GM20431 (cell line): ENCODE data around the gene SLC26A11.
"Not testable (repeated sequence)": the region's sequence is repeated elsewhere in the genome, so short reads cannot be mapped to it uniquely, and the experiment has no call there.

Experiments used
- in situ Hi-C: fragments of 300-500 bp; cut with MseI, MboI; formaldehyde crosslinking; loops from one replicate; pipeline ENCODE4 v1.15.0; 2020; ENCODE audit warnings: low sequenced_read_pairs; ENCODE audit not compliant: unreplicated experiment

Gene SLC26A11

DNA sequence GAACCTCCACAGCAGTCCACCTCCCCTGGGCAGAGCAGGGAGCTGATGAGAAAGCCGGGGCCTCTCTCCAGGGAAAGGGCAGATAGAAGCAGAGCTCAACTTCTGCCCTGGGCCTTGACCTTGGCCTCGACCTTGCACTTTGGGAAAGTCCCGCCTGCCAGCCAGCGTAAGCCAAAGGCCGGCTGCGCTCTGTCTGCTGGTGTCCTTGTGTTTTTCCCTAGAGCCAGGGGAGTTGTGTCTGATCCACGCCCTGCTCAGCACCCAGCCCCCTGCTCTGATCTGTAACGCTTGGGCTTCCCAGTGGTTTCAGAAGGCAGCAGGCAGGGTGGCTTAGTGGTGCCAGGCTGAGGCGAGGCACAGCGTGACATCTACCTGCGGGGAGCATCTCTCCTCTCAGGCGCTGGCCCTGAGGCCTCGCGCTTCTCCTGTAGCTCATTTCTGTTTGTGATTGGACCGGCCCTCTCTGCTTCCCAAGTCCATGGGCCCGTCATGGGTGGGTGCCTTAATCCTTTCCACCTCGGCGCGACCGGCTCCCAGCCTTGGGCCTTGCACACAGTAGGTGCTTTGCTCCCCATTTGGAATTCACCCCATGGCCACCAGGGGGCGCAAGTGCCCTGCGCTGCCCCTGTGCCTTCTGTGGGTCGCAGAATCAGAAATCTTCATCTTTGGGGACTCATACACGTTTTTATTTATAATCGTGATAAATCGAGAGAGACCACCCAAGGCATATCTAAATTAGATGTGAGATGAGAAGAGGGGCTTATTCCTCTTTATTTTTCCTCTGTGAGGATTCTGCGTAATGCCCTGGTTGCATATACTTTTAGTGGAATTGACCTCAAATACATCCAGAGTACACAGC lies 24.3 kb upstream of the SLC26A11 start:
- in situ Hi-C loops: no loop called here

DNA sequence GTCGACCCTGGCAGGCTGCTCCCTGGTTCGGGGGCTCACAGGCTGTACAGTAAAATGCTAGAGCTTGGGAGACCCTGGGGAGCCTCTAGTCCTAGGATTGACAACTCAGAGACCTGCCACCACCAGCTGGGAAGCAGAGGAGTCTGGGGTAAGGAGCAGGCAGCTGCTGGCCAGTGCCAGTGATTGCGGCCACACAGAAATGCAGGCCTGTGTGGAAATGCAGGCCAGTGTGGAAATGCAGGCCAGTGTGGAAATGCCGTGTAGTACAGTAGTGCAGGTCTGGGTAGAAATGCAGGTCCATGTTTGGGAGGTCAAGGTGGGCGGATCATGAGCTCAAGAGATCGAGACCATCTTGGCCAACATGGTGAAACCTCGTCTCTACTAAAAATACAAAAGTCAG lies 23.6 kb upstream of the SLC26A11 start:
- in situ Hi-C loops: no loop called here

GRCh38 chr17:80198144-80198661 lies 22.0 kb upstream of the SLC26A11 start:
- in situ Hi-C loops: no loop called here

DNA sequence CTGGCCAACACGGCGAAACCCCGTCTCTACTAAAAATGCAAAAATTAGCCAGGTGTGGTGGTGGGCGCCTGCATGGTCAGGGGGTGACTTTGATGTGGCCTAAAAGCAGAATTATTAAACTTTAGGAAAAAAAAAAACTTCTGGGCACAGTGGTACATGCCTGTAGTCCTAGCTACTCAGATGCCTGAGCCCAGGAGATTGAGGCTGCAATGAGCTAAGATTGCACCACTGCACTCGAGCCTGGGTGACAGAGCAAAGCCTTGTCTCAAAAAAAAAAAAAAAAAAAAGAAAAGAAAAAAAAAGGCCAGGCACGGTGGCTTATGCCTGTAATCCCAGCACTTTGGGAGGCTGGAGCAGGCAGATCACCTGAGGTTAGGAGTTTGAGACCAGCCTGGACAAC lies 20.9 kb upstream of the SLC26A11 start:
- in situ Hi-C loops: not testable (repeated sequence)

GRCh38 chr17:80201446-80201845 lies 18.8 kb upstream of the SLC26A11 start:
- in situ Hi-C loops: no loop called here

DNA sequence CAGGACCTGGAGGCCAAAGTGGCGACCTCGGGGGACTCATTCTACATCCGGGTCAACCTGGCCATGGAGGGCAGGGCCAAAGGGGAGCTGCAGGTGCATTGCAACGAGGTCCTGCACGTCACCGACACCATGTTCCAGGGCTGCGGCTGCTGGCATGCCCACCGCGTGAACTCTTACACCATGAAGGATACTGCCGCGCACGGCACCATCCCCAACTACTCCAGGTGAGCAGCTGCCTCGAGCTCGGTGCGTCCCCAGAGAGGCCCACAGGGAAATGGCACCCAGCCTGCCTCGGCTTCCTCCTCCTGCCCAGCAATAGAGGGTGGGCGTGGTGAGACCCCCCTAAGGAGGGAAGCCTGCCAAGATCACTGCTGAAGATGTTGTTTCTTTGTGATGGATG lies 18.0 kb upstream of the SLC26A11 start:
- in situ Hi-C loops: no loop called here

GRCh38 chr17:80203471-80203963 lies 16.7 kb upstream of the SLC26A11 start:
- in situ Hi-C loops: no loop called here

DNA sequence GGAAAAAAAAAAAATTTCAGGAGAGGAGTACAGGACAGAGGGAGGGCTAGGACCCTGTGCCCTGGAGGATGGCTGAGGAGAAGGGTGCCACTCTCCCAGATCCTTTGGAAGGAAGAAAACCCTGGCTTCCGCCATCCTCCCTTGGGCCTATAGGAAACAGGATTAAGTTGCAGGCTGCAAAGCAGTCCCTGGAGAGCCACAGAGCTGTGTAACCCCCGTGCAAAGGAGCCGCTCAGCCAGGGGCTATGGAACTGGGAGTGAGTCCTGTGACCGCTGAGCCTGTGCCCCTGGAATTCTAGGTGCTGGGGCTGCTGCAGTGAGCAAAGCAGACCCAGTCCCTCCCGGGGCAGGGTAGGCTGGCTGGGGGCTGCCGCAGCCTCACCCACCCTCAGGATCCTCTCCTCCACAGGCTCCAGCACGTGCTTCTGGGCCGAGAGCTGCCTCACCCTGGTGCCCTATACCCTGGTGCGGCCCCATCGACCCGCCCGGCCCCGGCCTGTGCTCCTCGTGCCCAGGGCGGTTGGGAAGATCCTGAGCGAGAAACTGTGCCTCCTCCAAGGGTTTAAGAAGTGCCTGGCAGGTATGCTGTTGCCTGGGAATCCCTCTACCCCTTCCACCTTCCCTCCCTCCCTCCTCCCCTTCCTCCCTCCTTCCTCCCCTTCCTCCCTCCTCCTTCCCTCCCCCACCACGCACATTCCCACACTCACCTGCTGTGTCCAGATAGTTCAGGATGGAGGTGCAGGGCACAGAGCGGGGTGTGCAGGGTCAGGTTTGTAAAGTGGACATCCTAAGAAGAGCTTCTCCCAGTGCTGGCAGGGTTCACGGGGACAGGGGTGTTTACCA lies 15.4 kb upstream of the SLC26A11 start:
- in situ Hi-C loops: no loop called here

DNA sequence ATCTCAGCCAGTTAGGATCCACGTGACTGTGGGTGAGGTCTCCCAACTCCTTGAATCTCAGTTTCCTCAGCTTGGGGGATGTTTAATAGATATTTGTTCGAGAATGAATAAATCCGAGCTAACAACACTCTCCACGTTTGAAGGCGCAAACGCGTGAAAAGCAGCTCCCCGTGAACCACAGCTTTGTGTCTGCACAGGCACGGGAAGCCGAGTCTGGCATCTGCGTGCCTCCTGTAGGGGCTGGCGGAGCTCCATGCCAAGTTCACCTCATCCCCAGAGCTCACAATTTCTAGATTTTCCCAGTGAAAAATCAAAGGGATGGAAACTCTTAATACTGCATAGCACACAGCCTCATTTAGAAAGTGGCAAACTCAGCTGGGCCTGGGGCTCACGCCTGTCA lies 14.4 kb upstream of the SLC26A11 start:
- in situ Hi-C loops: no loop called here

GRCh38 chr17:80208050-80208449 lies 12.2 kb upstream of the SLC26A11 start:
- in situ Hi-C loops: no loop called here

DNA sequence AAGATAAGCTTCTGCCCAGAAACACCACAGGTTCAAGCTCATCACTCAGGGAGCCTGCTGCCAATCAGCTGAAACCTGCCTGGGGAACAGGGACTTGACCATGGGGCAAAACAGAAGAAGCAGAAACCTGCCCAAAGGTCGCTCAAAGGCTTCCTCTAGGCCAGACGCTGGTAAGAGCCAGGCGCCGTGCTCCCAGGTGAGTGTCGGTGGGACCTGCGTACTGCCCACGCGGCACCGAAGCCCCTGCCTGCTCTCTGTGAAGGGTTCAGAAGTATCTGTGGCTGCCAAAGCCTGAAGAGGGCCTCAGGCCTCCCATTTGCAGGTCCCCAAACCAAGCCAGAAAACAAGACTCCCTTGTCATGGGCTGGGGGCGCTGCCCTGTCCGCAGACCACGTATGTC lies 10.5 kb upstream of the SLC26A11 start:
- in situ Hi-C loops: no loop called here

- in situ Hi-C loops: no loop called here
Observed at GRCh38 chr17:80210348-80211108, 9.7 kb upstream of the SLC26A11 start.

DNA sequence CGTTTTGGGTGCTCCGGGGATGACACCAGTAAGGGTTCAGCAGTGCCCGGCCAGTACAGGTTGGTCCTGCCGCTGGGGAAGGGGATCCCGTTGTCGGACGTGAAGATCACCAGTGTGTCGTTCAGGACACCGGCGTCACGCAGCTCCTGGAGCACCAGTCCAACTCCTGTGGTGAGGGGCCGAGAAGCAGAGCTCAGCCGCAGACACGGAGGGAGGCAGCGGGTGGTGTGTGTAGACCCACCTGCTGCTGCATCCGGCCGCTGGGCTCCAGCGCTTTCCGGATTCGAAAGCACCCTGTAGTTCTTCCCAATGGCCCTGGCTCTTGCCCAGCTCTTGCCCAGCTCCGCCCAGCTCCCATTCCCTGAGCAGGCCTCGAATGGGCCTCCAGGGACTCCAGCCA lies 8.1 kb upstream of the SLC26A11 start:
- in situ Hi-C loops: no loop called here

DNA sequence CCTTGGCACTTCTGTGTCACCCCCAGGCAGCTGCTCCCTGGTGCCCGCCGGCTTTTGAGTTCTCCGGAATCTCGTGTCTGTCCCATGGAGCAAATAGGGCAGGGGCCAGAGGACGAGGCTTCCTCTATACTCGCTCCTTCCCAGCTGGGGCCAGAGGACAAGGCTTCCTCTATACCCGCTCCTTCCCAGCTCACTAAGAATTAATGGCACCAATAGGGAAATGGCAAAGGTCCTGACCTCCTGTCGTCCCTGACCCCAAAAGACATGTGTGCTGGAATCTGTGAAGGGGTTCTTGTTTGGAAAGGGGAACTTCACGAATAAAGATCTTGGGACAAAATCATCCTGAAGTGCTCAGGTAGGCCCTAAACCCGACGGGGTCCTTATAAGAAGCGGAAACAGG lies 7.7 kb upstream of the SLC26A11 start:
- in situ Hi-C loops: no loop called here

DNA sequence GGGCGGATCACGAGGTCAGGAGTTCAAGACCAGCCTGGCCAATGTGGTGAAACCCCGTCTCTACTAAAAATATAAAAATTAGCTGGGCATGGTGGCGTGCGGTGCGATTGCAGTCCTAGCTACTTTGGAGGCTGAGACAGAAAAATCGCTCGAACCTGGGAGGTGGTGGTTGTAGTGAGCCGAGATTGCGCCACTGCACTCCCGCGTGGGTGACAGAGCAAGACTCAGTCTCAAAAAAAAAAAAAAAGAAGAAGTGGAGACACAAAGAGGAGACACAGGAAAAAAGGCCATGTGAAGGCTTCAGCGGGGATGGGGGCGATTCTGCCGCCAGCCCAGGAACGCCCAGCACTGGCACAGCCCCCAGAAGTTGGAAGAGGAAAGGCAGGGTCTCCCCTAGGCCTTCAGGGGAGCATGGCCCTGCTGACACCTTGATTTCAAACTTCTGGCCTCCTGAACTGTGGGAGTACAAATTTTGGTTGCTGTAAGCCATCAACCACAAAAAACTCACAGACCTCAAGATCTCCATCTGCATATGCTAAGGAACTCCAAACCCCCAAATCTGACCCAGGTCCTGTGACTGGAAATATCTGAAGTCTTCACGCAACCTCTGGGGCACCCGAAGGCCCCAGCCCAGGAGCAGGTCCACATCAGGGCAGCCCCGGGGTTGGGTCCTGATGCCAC lies 7.1 kb upstream of the SLC26A11 start:
- in situ Hi-C loops: no loop called here

DNA sequence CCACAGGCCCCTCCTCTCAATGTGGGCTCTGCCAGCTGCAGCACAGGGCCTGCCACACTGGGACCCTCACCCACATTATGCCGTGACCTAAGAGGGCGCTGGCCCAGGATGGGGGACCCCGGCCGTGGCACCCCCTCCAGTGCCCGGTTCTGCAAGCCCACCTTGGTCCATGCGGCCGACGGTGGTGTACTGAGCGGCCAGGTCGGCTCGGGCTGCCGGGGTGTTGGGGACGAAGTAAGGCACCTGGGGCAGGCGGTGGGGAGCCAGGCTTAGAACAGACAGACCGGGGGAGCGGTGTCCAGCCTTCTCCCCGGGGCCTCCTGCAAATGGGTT lies 6.6 kb upstream of the SLC26A11 start:
- in situ Hi-C loops: no loop called here

DNA sequence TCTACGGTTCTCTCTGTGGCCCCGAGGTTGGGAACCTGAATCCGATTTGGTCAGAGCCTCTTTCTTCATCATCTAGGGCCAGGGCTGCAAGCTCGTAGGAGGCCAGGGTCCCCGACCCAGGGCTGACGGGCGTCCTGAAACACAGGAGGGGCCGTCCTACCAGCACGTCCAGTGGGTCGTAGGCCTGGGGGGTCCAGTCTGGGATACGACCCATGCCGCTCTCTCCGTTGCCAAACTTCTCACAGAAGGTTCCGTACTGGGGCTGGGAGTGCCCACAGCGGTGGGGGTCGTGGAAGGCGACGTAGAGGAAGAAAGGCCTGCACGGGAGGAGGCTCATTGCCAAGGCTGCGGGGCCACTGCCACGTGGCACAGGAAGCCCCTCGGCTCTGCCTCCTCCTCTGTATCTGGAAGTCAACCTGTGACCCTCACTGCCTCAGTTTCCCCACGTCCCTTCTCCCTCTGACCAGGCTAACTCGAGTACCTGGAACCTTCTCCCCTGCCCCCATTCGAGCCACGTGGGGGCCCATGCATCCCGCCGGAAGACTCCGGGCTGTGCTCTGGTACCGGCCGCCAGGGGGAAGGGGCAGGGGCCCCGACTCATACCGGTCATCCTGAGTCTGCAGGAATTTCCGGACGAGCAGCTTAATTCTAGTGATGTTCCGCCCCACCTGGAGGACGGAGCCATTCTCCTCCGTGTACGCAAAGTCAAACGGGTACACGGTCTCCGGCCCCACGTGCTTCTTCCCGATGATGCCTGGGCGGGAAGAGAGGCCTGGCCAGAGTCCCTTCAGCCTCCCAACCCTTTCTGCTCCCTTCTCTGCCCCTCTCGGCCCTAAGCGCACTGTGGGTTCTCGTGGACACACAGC lies 6.0 kb upstream of the SLC26A11 start:
- in situ Hi-C loops: no loop called here

DNA sequence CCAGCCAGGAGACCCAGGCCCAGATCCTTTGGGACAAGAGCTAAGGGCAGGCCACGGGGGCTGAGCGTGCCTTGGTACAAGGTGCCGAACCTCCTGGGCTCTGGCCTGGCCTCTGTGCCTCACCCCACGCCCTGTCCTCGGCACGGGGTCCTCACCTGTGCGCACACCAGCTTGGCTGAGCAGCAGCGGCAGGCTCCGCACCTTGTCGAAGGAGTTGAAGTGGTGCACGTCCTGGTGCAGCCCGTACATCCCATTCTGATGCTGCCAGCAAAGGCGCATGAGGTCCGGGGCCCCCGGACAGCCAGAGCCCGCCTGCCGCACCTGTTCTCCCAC lies 5.4 kb upstream of the SLC26A11 start:
- in situ Hi-C loops: no loop called here
